ENCODE data around the gene UBE2E2.

GRCh38 chr3:23519314-23520208, 316.4 kb downstream of the UBE2E2 start:
- TF ChIP-seq CTCF (IDR thresholded peaks at IDR 0.05; ENCODE audit: borderline replicate concordance, extremely low read depth, low read length, poor library complexity, severe bottlenecking) (no peak), EZH2 (IDR thresholded peaks at IDR 0.05; ENCODE audit: borderline replicate concordance, low read depth, low read length, severe bottlenecking) (no peak)
